ENCODE data around the gene CDHR5. TPM values are rescaled to one million over a fixed set of nuclear protein-coding genes. Genes with fewer than 3 reads are reported as not detected.

CDHR5 gene
- total RNA-seq, 1 experiment from 2014 or later: not detected

DNA sequence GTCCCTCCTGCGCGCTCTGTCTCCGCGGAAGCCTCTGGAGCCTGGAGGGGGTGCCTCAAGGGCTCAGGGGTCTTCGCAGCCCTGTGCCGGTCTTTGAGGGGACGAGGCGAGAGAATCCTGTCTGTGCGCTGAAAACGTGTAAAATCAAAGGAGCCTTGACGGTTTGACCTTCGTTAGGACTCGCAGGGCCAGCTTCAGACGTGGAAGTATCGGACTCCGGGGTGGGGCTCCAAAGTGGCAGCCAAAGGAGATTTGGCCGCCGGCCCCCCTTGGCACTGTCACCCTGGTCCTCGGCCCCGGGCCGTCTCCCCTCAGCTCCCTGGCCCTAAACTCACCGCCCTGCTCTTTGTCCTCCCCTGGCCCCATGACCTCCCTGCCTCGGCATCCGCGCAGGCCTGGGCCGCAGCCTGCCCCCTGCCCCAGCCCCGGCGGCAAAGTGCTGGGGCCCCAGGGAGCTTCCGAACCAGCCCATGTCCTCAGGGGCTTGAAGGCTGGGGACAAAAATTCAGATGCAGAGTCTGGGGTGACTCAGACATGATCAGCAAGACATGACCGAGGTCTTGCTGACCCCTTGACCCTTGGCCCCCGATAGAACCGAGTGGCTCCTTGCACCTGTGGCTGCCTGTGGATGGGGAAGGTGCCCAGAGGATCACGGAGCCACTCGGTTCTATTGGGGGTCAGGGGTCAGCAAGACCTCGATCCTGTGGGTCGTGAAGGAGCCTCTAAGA, 55.4 kb downstream of the CDHR5 start:
- Histone ChIP-seq H3K27ac (ENCODE audit: low read length) (no peak overlapping the region), H4K20me1 (ENCODE audit: insufficient read depth, low read depth, low read length) (0 out of 2 replicates have a peak, but pooled peaks cover 6% of the 10 kb centered on the region), H2AFZ (ENCODE audit: low read length) (no peak overlapping the region), H3K4me1 (ENCODE audit: low read length) (peaks cover 18% of the 10 kb centered on the region), H3K9me2 (replicated peaks; ENCODE audit: insufficient read depth, low read length) (no peaks in the 10 kb centered on the region), H3K27me3 (ENCODE audit: low read length) (no peaks in the 10 kb centered on the region), H3K79me2 (ENCODE audit: low read length) (peaks cover 6% of the 10 kb centered on the region; the same call in 1 of the 2 replicates), H3K9ac (ENCODE audit: low read length) (peak overlapping the region; percentile 86), H3K9me3 (ENCODE audit: low read length) (no peaks in the 10 kb centered on the region), H3K36me3 (ENCODE audit: insufficient read depth, low read length) (no peaks in the 10 kb centered on the region), H3K4me3 (ENCODE audit: low read length) (peak overlapping the region; percentile 80), H3K4me2 (ENCODE audit: low read depth, low read length, poor library complexity, severe bottlenecking) (peak overlapping the region; percentile 95)
- DNase-seq: no peak

DNA sequence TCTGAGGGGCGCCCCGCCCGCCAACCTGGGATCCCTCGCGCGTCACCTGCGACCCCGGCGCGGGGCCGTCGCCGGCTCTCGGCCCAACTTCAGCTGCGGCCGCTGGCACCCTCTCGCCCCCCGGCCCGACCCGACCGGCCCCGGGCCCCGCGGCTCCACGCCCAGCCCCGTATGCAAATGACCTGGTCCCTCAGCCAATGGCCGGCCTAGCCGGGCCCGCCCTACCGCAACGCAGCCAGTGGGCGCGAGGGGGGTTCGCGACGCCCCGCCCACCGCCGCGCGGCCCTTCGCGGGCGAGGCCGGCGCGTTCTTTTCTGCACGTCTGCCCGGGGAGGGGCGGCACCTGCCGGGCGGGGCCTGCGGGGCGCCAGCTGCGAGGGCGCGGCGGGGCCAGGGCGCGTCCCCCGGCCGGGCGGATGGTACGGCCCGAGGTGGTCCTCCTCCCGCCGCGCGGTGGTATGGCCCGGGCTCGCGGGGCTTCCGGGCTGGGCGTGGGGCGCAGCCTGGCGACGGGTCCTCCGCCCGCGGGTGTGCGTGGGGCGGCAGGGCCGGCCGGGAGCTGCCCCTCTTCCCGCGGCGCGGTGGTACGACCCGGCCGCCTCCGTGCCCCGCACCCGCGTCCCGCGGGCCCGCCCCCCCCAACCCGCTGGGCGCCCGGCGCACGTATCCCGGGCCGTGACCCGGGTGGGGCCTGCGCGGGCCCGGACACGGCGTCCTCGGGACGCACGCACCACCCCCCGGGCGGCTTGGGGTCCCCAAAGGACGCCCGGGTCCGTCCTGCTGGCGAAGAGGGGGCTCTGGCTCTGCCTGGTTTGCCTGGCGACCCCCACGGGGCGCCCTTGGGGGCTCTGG, 56.2 kb downstream of the CDHR5 start:
- Histone ChIP-seq H3K4me1 (ENCODE audit: low read length) (peaks cover 16% of the 10 kb centered on the region), H3K36me3 (ENCODE audit: insufficient read depth, low read length) (no peaks in the 10 kb centered on the region), H3K27ac (ENCODE audit: low read length) (no peak overlapping the region), H3K27me3 (ENCODE audit: low read length) (no peaks in the 10 kb centered on the region), H3K9me2 (replicated peaks; ENCODE audit: insufficient read depth, low read length) (no peaks in the 10 kb centered on the region), H3K9ac (ENCODE audit: low read length) (peak overlapping the region; percentile 86), H3K9me3 (ENCODE audit: low read length) (no peaks in the 10 kb centered on the region), H3K4me2 (ENCODE audit: low read depth, low read length, poor library complexity, severe bottlenecking) (peak overlapping the region; percentile 95), H2AFZ (ENCODE audit: low read length) (no peak overlapping the region), H4K20me1 (ENCODE audit: insufficient read depth, low read depth, low read length) (peaks cover 11% of the 10 kb centered on the region; the same call in 1 of the 2 replicates), H3K79me2 (ENCODE audit: low read length) (peaks cover 6% of the 10 kb centered on the region; the same call in 1 of the 2 replicates), H3K4me3 (ENCODE audit: low read length) (peak overlapping the region; percentile 80)
- peak; percentile 98 for DNase-seq

DNA sequence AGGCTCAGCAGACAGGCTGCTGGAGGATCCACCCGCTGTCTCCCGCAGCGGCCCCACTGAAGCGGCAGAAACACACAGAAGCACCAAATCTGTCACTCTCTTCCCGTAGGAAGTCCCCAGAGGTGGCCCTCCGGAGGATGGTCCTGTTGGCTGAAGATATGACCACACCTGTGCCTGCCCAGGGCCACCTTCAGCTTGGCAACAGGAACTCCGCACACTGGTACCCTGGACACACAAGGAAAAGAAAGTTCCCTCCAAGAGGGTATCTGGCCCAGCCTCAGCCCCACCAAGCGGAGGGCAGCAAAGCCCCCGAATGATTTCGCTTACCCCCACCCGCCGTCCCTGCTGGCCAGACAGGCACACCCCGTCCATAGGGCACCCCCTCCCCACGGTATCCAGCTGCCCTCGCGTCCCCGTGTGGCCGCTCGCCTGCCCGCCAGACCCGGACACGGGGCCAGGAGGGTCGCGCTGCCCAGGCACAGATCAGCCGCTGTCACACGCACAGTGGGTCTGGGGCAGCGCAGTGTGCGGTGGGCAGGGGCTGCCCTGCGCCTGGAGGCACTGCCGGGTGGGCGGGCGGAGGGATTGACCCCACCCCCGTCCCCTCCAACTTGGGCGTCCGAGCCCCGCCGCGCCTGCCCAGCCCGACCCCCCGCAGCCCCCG, 57.0 kb downstream of the CDHR5 start:
- H2AFZ ChIP-seq (ENCODE audit: low read length): no peak overlapping the region

DNA sequence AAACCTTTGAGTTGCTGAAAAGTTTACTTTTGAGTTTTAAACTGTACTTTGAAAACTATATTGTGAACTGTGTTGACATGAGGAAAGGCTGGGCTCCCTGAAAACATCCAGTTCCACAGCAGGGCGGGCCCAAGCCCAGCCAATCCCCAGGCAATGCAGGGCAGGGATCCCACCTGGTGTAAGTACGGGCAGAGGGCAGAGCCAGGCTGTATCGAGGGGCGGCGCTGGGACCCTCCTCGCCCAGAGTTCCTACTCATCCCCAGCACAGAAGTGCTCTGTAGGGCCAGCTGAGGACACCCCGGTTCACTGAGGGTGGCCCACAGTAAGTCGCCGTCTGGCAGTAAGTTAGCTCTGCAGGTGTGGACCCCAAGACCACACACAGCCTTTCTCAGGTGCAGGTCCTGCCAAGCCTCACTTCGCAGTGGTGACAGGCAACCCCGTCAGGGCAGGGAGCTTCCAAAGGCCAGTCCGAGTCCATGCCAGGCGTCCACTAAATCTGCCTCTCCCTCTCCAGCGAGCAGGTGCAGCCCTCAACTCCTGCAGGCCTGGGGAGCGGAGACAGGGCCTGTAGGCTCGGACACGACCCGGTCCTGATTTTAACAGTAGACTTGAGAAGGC, 57.6 kb downstream of the CDHR5 start:
- no peak for DNase-seq
- peak overlapping the region; percentile 65 for H3K9ac ChIP-seq (ENCODE audit: low read length)
- peak overlapping the region; percentile 68 for H3K4me3 ChIP-seq (ENCODE audit: low read length)
- H3K36me3 ChIP-seq (ENCODE audit: insufficient read depth, low read length): no peaks in the 10 kb centered on the region
- no peaks in the 10 kb centered on the region for H3K27me3 ChIP-seq (ENCODE audit: low read length)
- peak overlapping the region; percentile 83 for H3K4me2 ChIP-seq (ENCODE audit: low read depth, low read length, poor library complexity, severe bottlenecking)
- H2AFZ ChIP-seq (ENCODE audit: low read length): no peak overlapping the region
- H3K9me2 ChIP-seq (replicated peaks; ENCODE audit: insufficient read depth, low read length): no peaks in the 10 kb centered on the region
- H3K27ac ChIP-seq (ENCODE audit: low read length): no peak overlapping the region; the same call in 1 of the 2 replicates
- H3K4me1 ChIP-seq (ENCODE audit: low read length): peaks cover 18% of the 10 kb centered on the region
- peaks cover 11% of the 10 kb centered on the region; the same call in 1 of the 2 replicates for H4K20me1 ChIP-seq (ENCODE audit: insufficient read depth, low read depth, low read length)
- peaks cover 6% of the 10 kb centered on the region; the same call in 1 of the 2 replicates for H3K79me2 ChIP-seq (ENCODE audit: low read length)
- H3K9me3 ChIP-seq (ENCODE audit: low read length): no peaks in the 10 kb centered on the region

More for the DNA sequence above, 57.0 kb downstream of the CDHR5 start:
- Histone ChIP-seq H3K9me3 (ENCODE audit: low read length) (no peaks in the 10 kb centered on the region), H4K20me1 (ENCODE audit: insufficient read depth, low read depth, low read length) (peaks cover 11% of the 10 kb centered on the region; the same call in 1 of the 2 replicates), H3K27ac (ENCODE audit: low read length) (no peak overlapping the region; the same call in 1 of the 2 replicates), H3K4me1 (ENCODE audit: low read length) (peaks cover 16% of the 10 kb centered on the region), H3K4me2 (ENCODE audit: low read depth, low read length, poor library complexity, severe bottlenecking) (peak overlapping the region; percentile 83), H3K4me3 (ENCODE audit: low read length) (peak overlapping the region; percentile 68), H3K9me2 (replicated peaks; ENCODE audit: insufficient read depth, low read length) (no peaks in the 10 kb centered on the region), H3K36me3 (ENCODE audit: insufficient read depth, low read length) (no peaks in the 10 kb centered on the region), H3K79me2 (ENCODE audit: low read length) (peaks cover 6% of the 10 kb centered on the region; the same call in 1 of the 2 replicates), H3K27me3 (ENCODE audit: low read length) (no peaks in the 10 kb centered on the region), H3K9ac (ENCODE audit: low read length) (peak overlapping the region; percentile 65)
- DNase-seq: no peak

Small RNA genes within 50 kb of the gene (small RNA-seq; reads per million reads assigned to genes)
- gene MIR210: 188 reads per million, percentile 99 among the genes with 10 or more reads in this experiment

Other genes with a start within 250 kb of the CDHR5 start
- gene PKP3, start 230.7 kb downstream of the CDHR5 start, total RNA-seq (2014; rRNA removed; shearing (Covaris generic); ENCODE audit: low replicate concordance): 0.76 TPM in 1 of 2 replicates, not detected in the other
- 28.9 and 34.6 TPM in 2 replicates for gene SIGIRR, start 210.0 kb downstream of the CDHR5 start, total RNA-seq (2014; rRNA removed; shearing (Covaris generic); ENCODE audit: low replicate concordance)
- 1.4 and 2.2 TPM in 2 replicates for gene ANO9, start 182.9 kb downstream of the CDHR5 start, total RNA-seq (2014; rRNA removed; shearing (Covaris generic); ENCODE audit: low replicate concordance)
- 13.5 and 25.4 TPM in 2 replicates for gene PTDSS2, start 174.7 kb downstream of the CDHR5 start, total RNA-seq (2014; rRNA removed; shearing (Covaris generic); ENCODE audit: low replicate concordance)
- 59.4 and 107 TPM in 2 replicates for gene RNH1, start 117.7 kb downstream of the CDHR5 start, total RNA-seq (2014; rRNA removed; shearing (Covaris generic); ENCODE audit: low replicate concordance)
- 8.5 and 53.1 TPM in 2 replicates for gene HRAS, start 89.4 kb downstream of the CDHR5 start, total RNA-seq (2014; rRNA removed; shearing (Covaris generic); ENCODE audit: low replicate concordance)
- 0.37 and 4.6 TPM in 2 replicates for gene LRRC56, start 87.4 kb downstream of the CDHR5 start, total RNA-seq (2014; rRNA removed; shearing (Covaris generic); ENCODE audit: low replicate concordance)
- gene LMNTD2, start 64.2 kb downstream of the CDHR5 start, total RNA-seq (2014; rRNA removed; shearing (Covaris generic); ENCODE audit: low replicate concordance): 6.2 and 14.3 TPM in 2 replicates
- 13.8 and 29.1 TPM in 2 replicates for gene RASSF7, start 64.0 kb downstream of the CDHR5 start, total RNA-seq (2014; rRNA removed; shearing (Covaris generic); ENCODE audit: low replicate concordance)
- gene PHRF1, start 48.5 kb downstream of the CDHR5 start, total RNA-seq (2014; rRNA removed; shearing (Covaris generic); ENCODE audit: low replicate concordance): 8.7 and 20.9 TPM in 2 replicates
- 34.6 and 53.5 TPM in 2 replicates for gene IRF7, start 9.0 kb downstream of the CDHR5 start, total RNA-seq (2014; rRNA removed; shearing (Covaris generic); ENCODE audit: low replicate concordance)
- gene SCT, start 2.2 kb upstream of the CDHR5 start, total RNA-seq (2014; rRNA removed; shearing (Covaris generic); ENCODE audit: low replicate concordance): not detected in 2 replicates
- gene DRD4, start 12.3 kb upstream of the CDHR5 start, total RNA-seq (2014; rRNA removed; shearing (Covaris generic); ENCODE audit: low replicate concordance): not detected in 2 replicates
- 35.9 and 57.3 TPM in 2 replicates for gene DEAF1, start 70.3 kb upstream of the CDHR5 start, total RNA-seq (2014; rRNA removed; shearing (Covaris generic); ENCODE audit: low replicate concordance)
- 25.4 and 32.8 TPM in 2 replicates for gene TMEM80, start 70.9 kb upstream of the CDHR5 start, total RNA-seq (2014; rRNA removed; shearing (Covaris generic); ENCODE audit: low replicate concordance)
- 2.3 and 10.4 TPM in 2 replicates for gene EPS8L2, start 81.3 kb upstream of the CDHR5 start, total RNA-seq (2014; rRNA removed; shearing (Covaris generic); ENCODE audit: low replicate concordance)
- 127 and 177 TPM in 2 replicates for gene TALDO1, start 122.5 kb upstream of the CDHR5 start, total RNA-seq (2014; rRNA removed; shearing (Covaris generic); ENCODE audit: low replicate concordance)
- gene GATD1, start 152.5 kb upstream of the CDHR5 start, total RNA-seq (2014; rRNA removed; shearing (Covaris generic); ENCODE audit: low replicate concordance): 43.6 and 61.0 TPM in 2 replicates
- gene CEND1, start 165.1 kb upstream of the CDHR5 start, total RNA-seq (2014; rRNA removed; shearing (Covaris generic); ENCODE audit: low replicate concordance): 19.8 and 50.0 TPM in 2 replicates
- 9.3 and 23.4 TPM in 2 replicates for gene SLC25A22, start 173.3 kb upstream of the CDHR5 start, total RNA-seq (2014; rRNA removed; shearing (Covaris generic); ENCODE audit: low replicate concordance)
- 26.2 and 26.6 TPM in 2 replicates for gene PIDD1, start 180.3 kb upstream of the CDHR5 start, total RNA-seq (2014; rRNA removed; shearing (Covaris generic); ENCODE audit: low replicate concordance)
- 774 and 1,042 TPM in 2 replicates for gene RPLP2, start 185.0 kb upstream of the CDHR5 start, total RNA-seq (2014; rRNA removed; shearing (Covaris generic); ENCODE audit: low replicate concordance)
- 32.5 and 35.8 TPM in 2 replicates for gene PNPLA2, start 194.0 kb upstream of the CDHR5 start, total RNA-seq (2014; rRNA removed; shearing (Covaris generic); ENCODE audit: low replicate concordance)
- gene CRACR2B, start 203.0 kb upstream of the CDHR5 start, total RNA-seq (2014; rRNA removed; shearing (Covaris generic); ENCODE audit: low replicate concordance): 0.48 and 1.5 TPM in 2 replicates
- gene CD151, start 208.0 kb upstream of the CDHR5 start, total RNA-seq (2014; rRNA removed; shearing (Covaris generic); ENCODE audit: low replicate concordance): 8.4 and 10.5 TPM in 2 replicates
- 113 and 203 TPM in 2 replicates for gene POLR2L, start 217.6 kb upstream of the CDHR5 start, total RNA-seq (2014; rRNA removed; shearing (Covaris generic); ENCODE audit: low replicate concordance)
- 4.0 TPM in 1 of 2 replicates, not detected in the other for gene TSPAN4, start 217.9 kb upstream of the CDHR5 start, total RNA-seq (2014; rRNA removed; shearing (Covaris generic); ENCODE audit: low replicate concordance)

All from Karpas-422 (cell line).